Cardiac atrium fibroblast (primary cell): Measurements from ENCODE around the gene GIT1. TPM values are rescaled to one million over a fixed set of nuclear protein-coding genes. Genes with fewer than 3 reads are reported as not detected.

ENCODE experiments used
- total RNA-seq: library from RNA; depleted of rRNA; stranded (reverse); fragments of >200 nt; gene quantifications from 2 replicates; pipeline ENCODE4 v1.2.3, GENCODE V29; 2015

The GIT1 gene
- total RNA-seq = 17.8 and 35.4 TPM in 2 replicates

GRCh38 chr17:29589524-29590410, at the start of gene GIT1:
TSS of gene GIT1 (minus strand) at chr17:29589648. CDS start at chr17:29589378, 270 bp downstream.

GRCh38 chr17:29622337-29623282, 33.2 kb upstream of the GIT1 start, which contains the start of gene CORO6:
TSS of gene CORO6 (minus strand) at chr17:29622912. CDS start at chr17:29621421, 1,491 bp downstream.

GRCh38 chr17:29592850-29593551, 3.6 kb upstream of the GIT1 start, which contains the start of gene ANKRD13B:
TSS of gene ANKRD13B (plus strand) at chr17:29593132. CDS start at chr17:29593622, 490 bp downstream.

GRCh38 chr17:29568331-29569244, 20.9 kb downstream of the GIT1 start, which contains the start of gene TP53I13:
TSS of gene TP53I13 (plus strand) at chr17:29568701. CDS start at chr17:29568759, 58 bp downstream.

GRCh38 chr17:29566473-29567303, 22.8 kb downstream of the GIT1 start, which contains the start of gene ABHD15:
TSS of gene ABHD15 (minus strand) at chr17:29567037. CDS start at chr17:29566966, 71 bp downstream.

Other genes with a start within 250 kb of the GIT1 start
- 28.2 and 37.4 TPM in 2 replicates for gene TAOK1, start 199.3 kb downstream of the GIT1 start, total RNA-seq
- 6.7 and 6.8 TPM in 2 replicates for gene ABHD15, start 22.6 kb downstream of the GIT1 start, total RNA-seq
- 76.8 and 78.2 TPM in 2 replicates for gene TP53I13, start 20.9 kb downstream of the GIT1 start, total RNA-seq
- 5.8 and 13.4 TPM in 2 replicates for gene ANKRD13B, start 3.5 kb upstream of the GIT1 start, total RNA-seq
- 4.7 and 5.1 TPM in 2 replicates for gene CORO6, start 33.3 kb upstream of the GIT1 start, total RNA-seq